GM21717 (cell line): ENCODE data around the gene SNX13.
"Not testable (repeated sequence)": the region's sequence is repeated elsewhere in the genome, so short reads cannot be mapped to it uniquely, and the experiment has no call there.

Experiments
- ATAC-seq: cut with Tn5 transposase; IDR thresholded peaks from one replicate; pipeline ENCODE4 v1.9.1; 2021; ENCODE audit warnings: mild to moderate bottlenecking, moderate library complexity; ENCODE audit not compliant: unreplicated experiment

The SNX13 gene

GRCh38 chr7:17913250-17913649, 27.0 kb downstream of the SNX13 start:
- ATAC-seq, result no peak

- no peak for ATAC-seq
Observed at GRCh38 chr7:17912536-17913235, 27.6 kb downstream of the SNX13 start.

GRCh38 chr7:17912050-17912449, 28.2 kb downstream of the SNX13 start:
- no peak for ATAC-seq

- ATAC-seq, result no peak
Observed at GRCh38 chr7:17910377-17910776, 29.9 kb downstream of the SNX13 start.

GRCh38 chr7:17909310-17909709, 31.0 kb downstream of the SNX13 start:
- ATAC-seq, result not testable (repeated sequence)

GRCh38 chr7:17907014-17907413, 33.3 kb downstream of the SNX13 start:
- ATAC-seq, result no peak

GRCh38 chr7:17903337-17903736, 37.0 kb downstream of the SNX13 start:
- ATAC-seq, result no peak

DNA sequence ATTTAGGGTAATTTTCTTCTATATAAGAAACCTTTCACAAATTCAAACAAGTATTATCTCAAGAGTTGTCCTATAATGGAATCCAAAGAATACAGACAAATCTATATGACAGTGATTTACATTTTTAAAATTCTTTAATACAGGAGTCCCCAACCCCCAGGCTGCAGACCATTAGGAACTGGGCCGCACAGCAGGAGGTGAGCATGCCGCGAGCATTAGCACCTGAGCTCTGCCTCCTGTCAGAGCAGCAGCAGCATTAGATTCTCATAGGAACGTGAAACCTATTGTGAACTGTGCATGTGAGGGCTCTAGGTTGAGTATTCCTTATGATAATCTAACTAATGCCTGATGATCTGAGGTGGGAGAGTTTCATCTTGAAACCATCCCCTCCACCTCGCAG, 37.7 kb downstream of the SNX13 start:
- ATAC-seq, result no peak

DNA sequence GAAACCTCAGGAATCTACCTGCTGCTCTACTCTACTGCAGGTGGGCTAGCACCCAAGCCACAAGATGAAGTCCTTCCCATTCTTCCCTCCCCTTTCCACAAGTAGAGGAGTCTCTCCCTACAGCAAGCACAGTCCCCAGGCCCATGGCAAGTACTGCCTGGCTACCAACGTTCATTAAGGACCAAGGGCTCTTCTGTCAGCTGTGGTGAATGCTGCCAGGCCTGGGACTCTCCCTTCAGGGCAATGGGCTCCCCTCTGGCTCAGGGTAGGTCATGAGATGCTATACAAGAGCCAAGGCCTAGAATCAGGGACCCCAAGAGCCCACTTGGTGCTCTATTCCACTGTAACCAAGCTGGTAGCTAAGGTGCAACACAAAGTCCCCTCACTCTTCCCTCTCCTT, 39.8 kb downstream of the SNX13 start:
- ATAC-seq, result no peak

GRCh38 chr7:17898111-17898510, 42.2 kb downstream of the SNX13 start:
- ATAC-seq, result no peak

DNA sequence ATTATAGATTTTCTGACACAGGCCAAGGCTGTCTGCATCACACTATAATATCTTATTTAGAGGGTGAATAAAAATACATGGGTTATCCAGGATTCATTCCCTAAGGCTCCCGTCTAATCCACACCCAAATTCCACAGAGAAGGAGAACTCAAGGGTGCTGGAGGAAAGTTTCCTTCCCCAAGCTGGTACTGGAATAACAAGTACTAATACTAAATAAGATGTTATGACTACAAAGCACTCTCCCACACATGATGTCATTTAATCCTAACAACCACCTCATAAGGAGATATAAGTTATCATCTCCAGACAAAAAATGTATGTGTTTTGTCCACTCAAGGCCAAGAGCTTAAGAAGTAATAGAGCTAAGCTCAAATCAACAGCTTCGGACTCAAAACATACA, 53.0 kb downstream of the SNX13 start:
- ATAC-seq, result no peak

- no peak for ATAC-seq
Observed at GRCh38 chr7:17882685-17883084, 57.6 kb downstream of the SNX13 start.

GRCh38 chr7:17879075-17879661, 61.1 kb downstream of the SNX13 start:
- ATAC-seq, result no peak

- ATAC-seq, result no peak
Observed at GRCh38 chr7:17878627-17879026, 61.7 kb downstream of the SNX13 start.

- no peak for ATAC-seq
Observed at GRCh38 chr7:17871815-17872533, 68.3 kb downstream of the SNX13 start.

- no peak for ATAC-seq
Observed at GRCh38 chr7:17870406-17870805, 69.9 kb downstream of the SNX13 start.

DNA sequence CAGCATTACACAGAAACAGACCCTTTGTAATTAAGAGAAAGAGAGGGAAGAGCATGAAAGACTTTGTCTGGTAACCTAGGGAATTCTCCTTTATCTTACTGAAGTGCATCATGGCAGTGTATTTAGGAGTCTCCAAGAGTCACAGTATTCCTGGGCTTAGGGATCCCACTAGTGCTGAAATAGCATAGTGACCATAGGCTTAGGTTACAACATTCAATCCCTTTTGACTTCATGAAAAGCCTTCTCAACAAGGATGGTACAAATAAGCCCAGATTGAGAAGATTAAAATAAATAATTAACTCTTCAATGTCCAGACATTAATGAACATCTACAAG, 76.5 kb downstream of the SNX13 start:
- ATAC-seq, result no peak

- ATAC-seq, result no peak
Observed at GRCh38 chr7:17863095-17863808, 77.0 kb downstream of the SNX13 start.

DNA sequence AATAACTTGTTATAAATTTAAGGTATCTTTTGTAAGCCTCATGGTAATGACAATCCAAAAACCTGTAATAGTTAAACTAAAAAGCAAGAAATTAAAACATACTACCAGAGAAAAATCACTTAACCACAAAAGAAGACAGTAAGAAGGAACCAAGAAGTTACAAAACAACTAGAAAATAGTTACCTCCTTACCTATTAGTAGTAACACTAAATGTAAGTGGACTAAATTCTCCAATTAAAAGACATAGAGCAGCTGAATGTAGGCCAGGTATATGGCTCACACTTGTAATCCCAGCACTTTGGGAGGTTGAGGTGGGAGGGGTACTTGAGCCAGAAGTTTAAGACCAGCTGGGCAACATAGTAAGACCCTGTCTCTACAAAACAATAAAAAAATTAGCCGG, 84.0 kb downstream of the SNX13 start:
- ATAC-seq, result no peak

GRCh38 chr7:17855202-17855601, 85.1 kb downstream of the SNX13 start:
- no peak for ATAC-seq

GRCh38 chr7:17854261-17855047, 85.8 kb downstream of the SNX13 start:
- no peak for ATAC-seq
